Mesodermal cell (in vitro differentiated cells): ENCODE measurements around the gene TNFRSF12A.
"Not testable (repeated sequence)": the region's sequence is repeated elsewhere in the genome, so short reads cannot be mapped to it uniquely, and the experiment has no call there.

Experiments used
- H3K27ac ChIP-seq: 2 replicates; pipeline ENCODE4 v1.7.0; 2013; ENCODE audit warnings: mild to moderate bottlenecking, low read depth, low read length, moderate library complexity; ENCODE audit not compliant: severe bottlenecking
- H3K36me3 ChIP-seq: 2 replicates; pipeline ENCODE4 v1.7.1; 2013; ENCODE audit warnings: mild to moderate bottlenecking, low read length, moderate library complexity; ENCODE audit not compliant: control insufficient read depth, insufficient read depth
- H3K4me1 ChIP-seq: one replicate; pipeline ENCODE4 v1.7.1; 2013; ENCODE audit warnings: mild to moderate bottlenecking, low read length; ENCODE audit not compliant: insufficient read depth, control insufficient read depth, poor library complexity, severe bottlenecking
- H3K4me3 ChIP-seq: 2 replicates; pipeline ENCODE4 v1.7.0; 2013; ENCODE audit warnings: low read length, control low read depth, mild to moderate bottlenecking; ENCODE audit not compliant: insufficient read depth, poor library complexity, severe bottlenecking; ENCODE audit errors: extremely low read depth
- H3K9me3 ChIP-seq: 2 replicates; pipeline ENCODE4 v1.7.1; 2013; ENCODE audit warnings: mild to moderate bottlenecking, low read length, moderate library complexity; ENCODE audit not compliant: control insufficient read depth
- WGBS, 2 experiments: methylation state at CpG; one replicate each; pipeline ENCODE4 v1.1.5; 2013; ENCODE audit warnings: missing lambda C conversion rate in 2 of 2; ENCODE audit not compliant: insufficient coverage in 2 of 2; 5-methylcytosine and 5-hydroxymethylcytosine counted together

The TNFRSF12A gene

DNA sequence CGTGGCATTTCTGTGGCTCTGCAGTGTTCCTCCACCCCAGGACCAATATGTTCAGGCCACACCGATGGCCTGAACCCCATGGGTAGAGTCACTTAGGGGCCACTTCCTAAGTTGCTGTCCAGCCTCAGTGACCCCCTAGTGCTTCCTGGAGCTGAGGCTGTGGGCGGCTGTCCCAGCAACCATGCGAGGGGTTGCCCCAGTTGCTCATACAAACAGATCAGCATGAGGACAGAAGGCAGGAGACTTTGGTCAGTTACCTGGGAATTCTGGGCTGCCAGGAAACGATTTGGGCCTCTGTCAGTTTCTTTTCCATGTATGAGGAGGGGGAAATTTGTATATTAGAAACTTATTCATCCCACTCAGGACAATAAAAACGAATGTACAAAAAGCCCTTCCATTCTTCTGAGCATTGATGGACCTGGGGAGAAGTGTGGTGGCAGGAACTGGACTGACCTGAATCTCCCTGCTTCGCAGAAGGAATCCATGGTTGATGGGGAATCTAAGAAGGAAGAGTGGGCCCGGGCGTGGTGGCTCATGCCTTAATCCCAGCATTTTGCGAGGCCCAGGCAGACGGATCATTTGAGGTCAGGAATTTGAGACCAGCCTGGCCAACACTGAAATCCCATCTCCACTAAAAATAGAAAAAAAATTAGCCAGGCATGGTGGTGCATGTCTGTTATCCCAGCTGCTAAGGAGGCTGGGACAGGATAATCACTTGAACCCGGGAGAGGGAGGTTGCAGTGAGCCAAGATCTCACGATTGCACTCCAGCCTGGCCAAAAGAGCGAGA lies 40.4 kb downstream of the TNFRSF12A start:
- no peaks in the 10 kb centered on the region for H3K36me3 ChIP-seq
- H3K4me3 ChIP-seq, result no peak overlapping the region
- no peak overlapping the region for H3K27ac ChIP-seq
- peaks cover 15% of the 10 kb centered on the region for H3K4me1 ChIP-seq
- H3K9me3 ChIP-seq, result no peaks in the 10 kb centered on the region
- WGBS, 2 experiments, result 92 to 95% methylated on average over 9 to 10 of the region's 14 CpGs

GRCh38 chr16:3062553-3062952 lies 42.4 kb downstream of the TNFRSF12A start:
- Histone ChIP-seq H3K36me3 (no peaks in the 10 kb centered on the region), H3K4me1 (peaks cover 15% of the 10 kb centered on the region), H3K9me3 (no peaks in the 10 kb centered on the region), H3K4me3 (no peak overlapping the region), H3K27ac (no peak overlapping the region)
- WGBS, 2 experiments, result 96 to 97% methylated on average over 5 of the region's 6 CpGs

DNA sequence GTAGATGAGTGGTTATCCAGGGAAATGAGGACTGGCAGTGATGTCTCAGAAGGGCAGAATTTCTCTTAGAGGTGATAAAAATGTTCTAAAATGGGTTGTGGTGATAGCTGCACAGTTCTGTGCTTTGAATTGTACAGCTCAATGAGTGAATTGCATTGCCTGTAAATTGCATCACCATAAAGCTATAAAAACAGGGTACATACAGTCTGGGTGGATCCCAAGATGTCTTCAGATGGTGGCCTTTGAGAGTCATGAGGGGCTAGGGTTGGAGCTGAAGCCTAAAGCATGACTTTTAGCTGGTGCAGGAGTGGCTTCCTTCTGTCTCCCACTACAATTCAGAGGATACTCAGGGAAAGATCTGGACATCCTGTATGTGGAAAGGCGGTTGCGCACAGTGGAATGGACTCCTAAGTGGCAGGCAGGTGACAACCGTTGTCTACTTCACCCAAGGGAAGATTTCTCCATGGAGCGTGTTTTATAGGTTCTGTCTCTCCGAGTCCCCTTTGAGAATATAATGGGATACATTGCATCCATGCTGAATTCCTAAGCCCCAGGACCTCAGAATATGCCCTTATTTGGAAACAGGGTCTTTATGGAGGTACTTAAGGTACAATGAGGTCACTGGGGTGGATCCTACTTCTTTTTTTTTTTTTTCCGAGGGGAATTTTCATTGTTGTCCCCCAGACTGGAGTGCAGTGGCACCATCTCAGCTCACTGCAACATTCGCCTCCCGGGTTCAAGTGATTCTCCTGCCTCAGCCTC lies 43.6 kb downstream of the TNFRSF12A start:
- Histone ChIP-seq H3K36me3 (no peaks in the 10 kb centered on the region), H3K4me1 (peaks cover 12% of the 10 kb centered on the region), H3K4me3 (no peak overlapping the region), H3K9me3 (no peaks in the 10 kb centered on the region), H3K27ac (no peak overlapping the region)
- WGBS, 2 experiments, result 86 to 89% methylated on average over 5 to 8 of the region's 8 CpGs

DNA sequence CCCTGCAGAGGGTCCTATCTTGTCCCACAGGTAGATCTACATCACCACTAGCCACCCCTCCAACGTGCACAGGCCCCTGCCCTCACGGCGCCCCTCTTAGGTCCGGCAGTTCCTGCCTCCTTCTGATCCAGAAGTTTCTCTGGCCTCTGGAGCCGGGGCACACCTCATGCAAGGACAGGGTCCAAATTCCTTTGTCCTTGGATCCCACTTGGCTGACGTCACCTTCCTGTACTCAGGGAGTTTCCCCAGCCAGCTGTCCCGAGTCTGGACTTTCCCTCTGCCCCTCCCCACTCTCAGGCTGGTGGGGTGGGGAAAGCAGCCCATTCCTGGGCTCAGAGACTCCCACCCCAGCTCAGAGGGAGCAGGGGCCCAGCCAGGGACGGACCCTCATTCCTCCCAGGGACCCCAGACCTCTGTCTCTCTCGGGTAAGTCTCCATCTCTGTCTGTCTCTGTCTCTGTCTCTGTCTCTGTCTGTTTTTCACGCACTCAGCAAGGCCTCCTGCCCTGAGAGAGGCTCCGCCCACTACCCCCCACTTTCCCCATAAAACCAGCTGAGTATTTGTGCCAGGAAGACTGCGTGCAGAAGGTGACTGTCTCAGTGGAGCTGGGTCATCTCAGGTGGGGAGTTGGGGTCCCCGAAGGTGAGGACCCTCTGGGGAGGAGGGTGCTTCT lies 45.0 kb downstream of the TNFRSF12A start, which contains the start of gene IL32:
TSS of gene IL32 (plus strand) at position 572 of the 673 bp plus-strand sequence. CDS start 172 bp downstream, outside the sequence.
- H3K4me1 ChIP-seq, result peaks cover 4% of the 10 kb centered on the region
- H3K9me3 ChIP-seq, result no peaks in the 10 kb centered on the region
- 81 to 92% methylated on average over 8 to 9 of the region's 13 CpGs for WGBS, 2 experiments
- H3K27ac ChIP-seq, result no peak within 1 kb of the TSS
- no peaks in the 10 kb centered on the region for H3K36me3 ChIP-seq
- no peak within 1 kb of the TSS for H3K4me3 ChIP-seq

- H3K4me1 ChIP-seq, result no peaks in the 10 kb centered on the region
- H3K9me3 ChIP-seq, result no peaks in the 10 kb centered on the region
- no peak overlapping the region for H3K4me3 ChIP-seq
- no peaks in the 10 kb centered on the region for H3K36me3 ChIP-seq
- H3K27ac ChIP-seq, result no peak overlapping the region
- 90 to 95% methylated on average over 19 to 25 of the region's 26 CpGs for WGBS, 2 experiments
These were observed 45.7 kb downstream of the TNFRSF12A start for GRCh38 chr16:3065742-3066439.

GRCh38 chr16:3066440-3066748 lies 46.2 kb downstream of the TNFRSF12A start:
- H3K36me3 ChIP-seq, result no peaks in the 10 kb centered on the region
- H3K4me3 ChIP-seq, result no peak overlapping the region
- H3K9me3 ChIP-seq, result no peaks in the 10 kb centered on the region
- WGBS, 2 experiments, result 92 to 95% methylated on average over 4 to 7 of the region's 7 CpGs
- no peaks in the 10 kb centered on the region for H3K4me1 ChIP-seq
- H3K27ac ChIP-seq, result no peak overlapping the region

DNA sequence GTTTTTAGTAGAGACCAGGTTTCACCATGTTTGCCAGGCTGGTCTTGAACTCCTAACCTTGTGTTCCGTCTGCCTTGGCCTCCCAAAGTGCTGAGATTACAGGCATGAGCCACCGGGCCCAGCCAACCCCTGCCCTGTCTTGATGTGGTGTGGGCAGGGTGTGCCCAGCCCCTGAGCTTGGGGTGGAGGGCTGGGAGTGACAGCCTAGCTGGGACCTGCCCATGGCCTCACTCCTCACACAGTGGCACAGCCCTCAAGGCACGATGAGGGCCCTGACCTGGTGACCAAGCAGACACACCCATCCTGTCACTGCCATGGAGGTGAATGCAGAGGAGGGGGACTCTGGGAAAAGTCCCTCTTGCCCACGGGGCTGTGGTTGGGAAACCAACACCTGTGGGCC lies 48.3 kb downstream of the TNFRSF12A start:
- H3K27ac ChIP-seq, result no peak overlapping the region
- H3K9me3 ChIP-seq, result no peaks in the 10 kb centered on the region
- WGBS, 2 experiments, result 83 to 100% methylated on average over 1 of the region's 4 CpGs
- no peak overlapping the region for H3K4me3 ChIP-seq
- no peaks in the 10 kb centered on the region for H3K36me3 ChIP-seq
- no peaks in the 10 kb centered on the region for H3K4me1 ChIP-seq

GRCh38 chr16:3069146-3069545 lies 49.0 kb downstream of the TNFRSF12A start:
- not testable (repeated sequence) for H3K36me3 ChIP-seq, H3K9me3 ChIP-seq, H3K4me3 ChIP-seq, H3K27ac ChIP-seq, H3K4me1 ChIP-seq
- 95 to 100% methylated on average over 8 to 9 of the region's 11 CpGs for WGBS, 2 experiments

DNA sequence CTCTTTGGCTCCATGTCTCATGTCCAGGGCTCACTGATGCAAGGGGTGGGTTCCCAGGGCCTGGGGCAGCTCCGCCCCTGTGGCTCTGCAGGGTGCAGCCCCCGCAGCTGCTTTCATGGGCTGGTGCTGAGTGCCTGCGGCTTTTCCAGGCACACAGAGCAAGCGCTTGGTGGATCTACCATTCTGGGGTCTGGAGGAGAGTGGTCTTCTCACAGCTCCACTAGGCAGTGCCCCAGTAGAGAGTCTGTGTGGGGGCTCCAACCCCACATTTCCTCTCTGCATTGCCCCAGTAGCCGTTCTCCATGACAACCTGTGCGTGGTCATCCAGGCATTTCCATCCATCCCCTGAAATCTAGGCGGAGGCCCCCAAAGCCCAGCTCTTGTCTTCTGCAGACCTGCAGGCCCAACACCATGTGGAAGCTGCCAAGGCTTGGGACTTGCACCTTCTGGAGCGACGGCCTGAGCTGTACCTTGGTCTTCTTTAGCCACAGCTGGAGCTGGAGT lies 50.5 kb downstream of the TNFRSF12A start:
- Histone ChIP-seq H3K9me3 (no peaks in the 10 kb centered on the region), H3K27ac (no peak overlapping the region), H3K36me3 (no peaks in the 10 kb centered on the region), H3K4me1 (no peaks in the 10 kb centered on the region), H3K4me3 (no peak overlapping the region)
- 84 to 100% methylated on average over 5 to 8 of the region's 9 CpGs for WGBS, 2 experiments

- WGBS, 2 experiments, result 96 to 98% methylated on average over 7 of the region's 7 CpGs
- H3K27ac ChIP-seq, result no peak overlapping the region
These were observed 51.5 kb downstream of the TNFRSF12A start for GRCh38 chr16:3071655-3072054.

More at GRCh38 chr16:3071655-3072054, 51.5 kb downstream of the TNFRSF12A start:
- no peaks in the 10 kb centered on the region for H3K4me1 ChIP-seq
- H3K4me3 ChIP-seq, result no peak overlapping the region
- no peaks in the 10 kb centered on the region for H3K36me3 ChIP-seq
- no peaks in the 10 kb centered on the region for H3K9me3 ChIP-seq
